ENCODE results near the gene TRPV5.

TRPV5 gene

GRCh38 chr7:142875456-142875855 lies 58.1 kb downstream of the TRPV5 start:
- no peak for TF ChIP-seq CTCF (IDR thresholded peaks at IDR 0.05; ENCODE audit: extremely low read depth, missing control alignments)
- DNase-seq (ENCODE audit: low spot score): no peak

GRCh38 chr7:142874837-142875236 lies 58.7 kb downstream of the TRPV5 start:
- no peak for DNase-seq (ENCODE audit: low spot score)
- no peak for TF ChIP-seq CTCF (IDR thresholded peaks at IDR 0.05; ENCODE audit: extremely low read depth, missing control alignments)

GRCh38 chr7:142874409-142874808 lies 59.1 kb downstream of the TRPV5 start:
- TF ChIP-seq CTCF (IDR thresholded peaks at IDR 0.05; ENCODE audit: extremely low read depth, missing control alignments): no peak
- no peak for DNase-seq (ENCODE audit: low spot score)

GRCh38 chr7:142873871-142874270 lies 59.7 kb downstream of the TRPV5 start:
- no peak for DNase-seq (ENCODE audit: low spot score)
- TF ChIP-seq CTCF (IDR thresholded peaks at IDR 0.05; ENCODE audit: extremely low read depth, missing control alignments): no peak

- DNase-seq (ENCODE audit: low spot score): peak; percentile 60
- TF ChIP-seq CTCF (IDR thresholded peaks at IDR 0.05; ENCODE audit: extremely low read depth, missing control alignments): peak; percentile 59
Observed at GRCh38 chr7:142873281-142873784, 60.2 kb downstream of the TRPV5 start.

- no peak for TF ChIP-seq CTCF (IDR thresholded peaks at IDR 0.05; ENCODE audit: extremely low read depth, missing control alignments)
- no peak for DNase-seq (ENCODE audit: low spot score)
Observed at GRCh38 chr7:142872106-142872675, 61.4 kb downstream of the TRPV5 start.

GRCh38 chr7:142871260-142872105 lies 62.1 kb downstream of the TRPV5 start:
- DNase-seq (ENCODE audit: low spot score): no peak
- no peak for TF ChIP-seq CTCF (IDR thresholded peaks at IDR 0.05; ENCODE audit: extremely low read depth, missing control alignments)

All from GM20000 (cell line).